SW 1271 (cell line): ENCODE measurements around the gene DEPDC1.
"Not testable (repeated sequence)": the region's sequence is repeated elsewhere in the genome, so short reads cannot be mapped to it uniquely, and the experiment has no call there.

Experiments used
- DNase-seq, 2 experiments: peaks; one replicate each; lab custom pipeline; 2025; lab: John Stamatoyannopoulos, UW

Gene DEPDC1, protein sequence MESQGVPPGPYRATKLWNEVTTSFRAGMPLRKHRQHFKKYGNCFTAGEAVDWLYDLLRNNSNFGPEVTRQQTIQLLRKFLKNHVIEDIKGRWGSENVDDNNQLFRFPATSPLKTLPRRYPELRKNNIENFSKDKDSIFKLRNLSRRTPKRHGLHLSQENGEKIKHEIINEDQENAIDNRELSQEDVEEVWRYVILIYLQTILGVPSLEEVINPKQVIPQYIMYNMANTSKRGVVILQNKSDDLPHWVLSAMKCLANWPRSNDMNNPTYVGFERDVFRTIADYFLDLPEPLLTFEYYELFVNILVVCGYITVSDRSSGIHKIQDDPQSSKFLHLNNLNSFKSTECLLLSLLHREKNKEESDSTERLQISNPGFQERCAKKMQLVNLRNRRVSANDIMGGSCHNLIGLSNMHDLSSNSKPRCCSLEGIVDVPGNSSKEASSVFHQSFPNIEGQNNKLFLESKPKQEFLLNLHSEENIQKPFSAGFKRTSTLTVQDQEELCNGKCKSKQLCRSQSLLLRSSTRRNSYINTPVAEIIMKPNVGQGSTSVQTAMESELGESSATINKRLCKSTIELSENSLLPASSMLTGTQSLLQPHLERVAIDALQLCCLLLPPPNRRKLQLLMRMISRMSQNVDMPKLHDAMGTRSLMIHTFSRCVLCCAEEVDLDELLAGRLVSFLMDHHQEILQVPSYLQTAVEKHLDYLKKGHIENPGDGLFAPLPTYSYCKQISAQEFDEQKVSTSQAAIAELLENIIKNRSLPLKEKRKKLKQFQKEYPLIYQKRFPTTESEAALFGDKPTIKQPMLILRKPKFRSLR

DNA sequence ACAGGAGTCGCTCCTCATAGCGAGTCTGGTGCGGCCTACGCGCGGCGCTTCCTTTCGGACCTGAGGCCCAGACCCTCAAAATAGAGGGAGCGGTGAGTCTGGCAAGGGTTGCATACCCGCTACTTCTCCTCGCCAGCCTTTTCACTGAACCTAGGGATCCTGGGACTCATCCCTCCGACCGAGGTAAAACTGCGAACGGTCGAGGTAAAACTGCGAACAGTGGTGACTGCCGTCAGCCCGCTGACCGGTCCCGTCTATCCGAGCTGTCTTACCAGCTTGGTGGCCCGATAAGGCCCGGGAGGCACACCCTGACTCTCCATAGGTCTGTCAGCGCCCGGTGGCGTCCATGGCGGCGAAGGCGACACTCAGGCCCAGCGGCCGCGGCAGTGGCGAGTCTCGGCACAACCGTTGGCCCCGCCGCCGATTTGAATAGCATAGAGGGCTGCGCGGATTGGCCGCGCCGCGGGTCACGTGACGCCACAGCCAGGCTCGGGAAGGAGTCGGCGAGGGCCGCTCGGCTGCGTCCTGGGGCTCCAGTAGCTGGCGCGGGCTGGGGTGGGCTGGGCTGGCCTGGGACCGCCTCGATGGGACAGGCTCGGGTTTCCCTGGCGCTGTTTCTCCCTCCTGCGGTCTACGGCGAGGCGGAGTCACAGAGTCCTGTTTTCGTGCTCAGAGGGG lies at the start of gene DEPDC1:
Gene DEPDC1 (minus strand): TSS at position 403 of the 678 bp plus-strand sequence. CDS start 83 bp downstream, at position 320.
- DNase-seq = peak; percentile 75 to 88

DNA sequence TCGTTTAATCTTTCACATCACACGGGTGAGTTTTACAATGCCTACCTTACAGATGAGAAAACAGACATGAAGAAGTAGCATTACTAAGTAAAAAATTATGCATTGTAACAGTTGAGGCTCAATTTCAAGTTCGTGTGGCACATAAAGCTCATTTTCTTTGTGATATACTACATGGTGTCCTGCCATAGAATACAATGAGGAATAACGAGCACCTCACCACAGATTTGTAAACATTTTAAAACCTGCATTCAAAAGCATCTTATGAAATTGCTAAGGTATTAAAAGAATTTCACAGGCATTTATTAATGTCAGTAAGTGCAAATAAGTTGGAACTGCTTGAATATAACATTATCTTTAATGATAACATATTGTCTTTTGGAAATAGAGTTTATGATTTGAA lies 47.8 kb upstream of the DEPDC1 start:
- no peak for DNase-seq

DNA sequence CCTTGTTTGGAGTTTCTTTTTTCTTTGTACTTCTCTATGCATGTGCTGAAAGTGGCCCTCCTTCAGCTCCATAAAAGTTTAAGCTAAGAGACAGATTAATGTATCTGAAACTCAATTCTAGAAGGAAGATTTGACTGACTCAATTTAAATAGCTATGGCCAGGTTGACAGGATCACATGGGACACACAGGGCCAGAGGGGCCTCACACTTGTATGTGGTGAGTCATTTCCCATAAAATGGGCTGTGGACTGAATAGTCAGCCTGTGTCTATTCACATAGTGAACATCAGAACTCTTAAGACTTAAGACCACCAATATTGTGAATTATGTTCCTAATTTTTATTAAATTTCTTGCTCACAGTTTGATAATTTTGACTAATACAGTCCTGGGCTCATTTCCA lies 45.7 kb upstream of the DEPDC1 start:
- DNase-seq = no peak

DNA sequence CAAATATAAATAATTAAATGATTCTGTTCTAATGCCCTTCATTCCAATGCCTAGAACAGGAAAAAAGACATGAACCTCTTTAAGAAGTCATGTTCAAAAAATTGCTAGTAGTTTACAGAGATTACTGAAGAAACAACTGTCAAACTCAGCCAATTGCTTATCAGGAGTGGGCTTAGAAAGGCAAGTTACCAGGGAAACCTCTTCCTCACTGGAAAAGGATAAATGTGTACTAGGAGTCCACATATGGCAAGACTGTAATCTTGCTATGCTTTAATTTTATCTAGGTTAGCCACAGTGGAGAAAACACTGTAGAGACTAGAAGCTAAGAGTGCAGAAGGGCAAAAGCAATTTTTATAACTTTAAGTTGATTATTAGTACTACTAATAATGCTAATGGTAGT lies 42.1 kb upstream of the DEPDC1 start:
- no peak for DNase-seq

DNA sequence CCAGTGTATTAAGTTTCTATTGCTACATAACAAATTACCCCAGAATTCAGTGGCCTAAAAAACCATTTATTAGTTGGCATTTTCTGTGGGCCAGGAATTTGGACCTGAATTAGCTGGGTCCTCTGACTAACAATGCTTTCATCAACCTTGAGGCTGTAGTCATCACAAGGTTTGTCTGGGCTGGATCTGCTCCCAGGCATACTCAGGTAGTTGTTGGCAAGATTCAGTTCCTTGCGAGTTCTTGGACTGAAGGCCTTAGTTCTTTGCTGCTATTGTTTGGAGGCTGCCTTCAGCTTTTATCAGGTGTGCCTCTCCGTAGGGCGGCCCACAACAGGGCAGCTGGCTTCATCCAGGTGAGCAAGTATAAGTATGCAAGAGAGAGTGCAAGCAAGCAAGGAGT lies 31.4 kb upstream of the DEPDC1 start:
- DNase-seq = no peak

DNA sequence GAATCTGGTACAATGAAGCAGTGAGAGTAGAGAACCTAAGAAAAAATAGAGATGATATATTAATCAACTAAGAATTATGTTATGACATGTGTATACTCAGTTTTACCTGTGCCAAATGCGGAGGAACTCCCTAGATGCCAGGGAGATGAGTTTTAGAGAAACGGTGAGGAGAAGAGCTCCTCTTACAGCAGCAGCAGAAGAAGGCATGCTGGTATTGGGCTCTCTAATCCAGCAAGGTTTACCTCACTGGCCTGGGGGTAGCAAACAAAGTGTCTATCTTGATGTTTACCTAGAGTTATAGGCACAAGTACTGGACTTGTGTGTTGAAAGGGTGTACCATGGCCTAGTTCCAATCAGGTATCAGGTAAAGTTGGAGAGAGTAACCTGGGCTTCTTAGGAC lies 28.9 kb upstream of the DEPDC1 start:
- DNase-seq = no peak

DNA sequence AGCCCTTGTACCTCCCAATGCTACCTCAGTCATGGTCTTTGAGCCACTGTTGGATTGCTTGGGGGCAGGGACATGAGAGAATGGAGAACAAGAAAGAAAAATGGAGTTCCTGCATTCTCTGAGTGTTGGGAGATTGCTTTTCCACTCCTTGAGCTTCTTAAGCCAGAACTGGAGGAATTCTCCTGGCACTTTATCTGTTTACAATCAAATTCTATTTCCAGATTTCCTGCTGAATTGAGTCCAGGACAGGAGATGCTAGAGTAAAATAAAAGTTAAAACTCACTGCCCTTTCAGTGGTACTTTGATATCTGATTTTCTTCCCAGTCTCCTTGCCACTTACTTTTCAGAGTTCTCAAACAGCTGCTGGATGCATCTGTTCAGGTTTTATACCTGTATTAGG lies 24.4 kb upstream of the DEPDC1 start:
- DNase-seq = no peak

DNA sequence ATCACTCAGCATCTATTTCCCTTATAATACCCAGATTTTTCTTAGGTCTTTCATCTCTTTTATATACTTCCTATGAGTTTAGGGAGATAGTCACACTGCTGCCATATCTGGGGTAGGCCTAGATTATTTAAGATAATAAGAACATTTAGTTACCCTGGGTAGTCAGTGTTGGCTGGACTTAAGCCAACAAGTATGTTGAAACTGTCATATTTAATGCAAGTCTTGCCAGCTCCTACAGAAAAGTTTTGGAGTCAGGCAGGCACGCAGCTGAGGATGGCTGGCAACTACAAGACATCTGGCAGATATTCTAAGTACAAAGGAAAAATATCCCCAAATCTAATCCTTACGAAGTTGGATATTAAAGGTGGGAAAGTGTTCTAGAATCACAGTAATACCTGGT lies 19.2 kb upstream of the DEPDC1 start:
- no peak for DNase-seq

DNA sequence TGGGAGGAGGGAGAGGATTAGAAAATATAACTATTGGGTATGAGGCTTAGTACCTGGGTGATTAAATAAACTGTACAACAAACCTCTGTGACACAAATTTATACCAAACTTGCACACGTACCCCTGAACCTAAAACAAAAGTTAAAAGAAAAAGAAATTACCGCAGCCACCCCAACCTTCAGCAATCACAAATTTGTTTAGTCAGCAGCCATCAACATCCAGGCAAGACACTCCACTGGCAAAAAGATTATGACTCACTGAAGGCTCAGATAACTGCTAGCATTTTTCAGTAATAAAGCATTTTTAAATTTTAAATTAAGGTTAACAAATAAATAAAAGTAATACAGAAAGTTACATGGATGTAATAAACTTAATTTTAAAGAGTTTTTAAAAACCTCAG lies 14.4 kb upstream of the DEPDC1 start:
- no peak for DNase-seq

DNA sequence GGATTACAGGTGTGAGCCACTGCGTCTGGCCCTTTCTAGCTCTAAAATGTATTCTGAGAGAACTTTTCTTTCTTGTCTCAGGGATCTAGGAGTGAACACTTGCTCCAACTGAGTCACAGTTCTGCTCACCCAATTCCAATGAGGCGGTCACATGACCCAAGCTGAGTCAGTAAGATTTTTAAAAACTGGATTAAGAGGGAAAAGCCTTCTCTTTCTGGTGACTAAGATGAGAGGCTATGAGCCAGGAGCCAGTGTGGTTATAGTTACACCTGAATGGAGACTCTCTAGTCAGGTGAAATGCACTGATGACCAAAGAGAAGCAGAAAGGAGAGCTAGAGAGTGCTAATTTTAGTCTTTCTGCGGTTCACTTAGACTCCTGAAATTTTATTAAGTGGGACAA lies 9.5 kb upstream of the DEPDC1 start:
- DNase-seq = no peak

DNA sequence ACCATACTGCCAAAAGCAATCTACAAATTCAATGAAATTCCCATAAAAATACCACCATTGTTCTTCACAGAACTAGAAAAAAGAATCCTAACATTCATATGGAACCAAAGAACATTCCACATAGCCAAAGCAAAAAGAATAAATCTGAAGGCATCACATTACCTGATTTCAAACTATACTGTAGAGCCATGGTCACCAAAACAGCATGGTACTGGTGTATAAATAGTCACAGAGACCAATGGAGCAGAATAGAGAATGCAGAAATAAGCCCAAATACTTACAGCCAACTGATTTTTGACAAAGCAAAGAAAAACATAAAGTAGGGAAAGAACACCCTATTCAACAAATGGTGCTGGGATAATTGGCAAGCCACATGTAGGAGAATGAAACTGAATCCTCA lies 6.2 kb upstream of the DEPDC1 start:
- DNase-seq = no peak

DNA sequence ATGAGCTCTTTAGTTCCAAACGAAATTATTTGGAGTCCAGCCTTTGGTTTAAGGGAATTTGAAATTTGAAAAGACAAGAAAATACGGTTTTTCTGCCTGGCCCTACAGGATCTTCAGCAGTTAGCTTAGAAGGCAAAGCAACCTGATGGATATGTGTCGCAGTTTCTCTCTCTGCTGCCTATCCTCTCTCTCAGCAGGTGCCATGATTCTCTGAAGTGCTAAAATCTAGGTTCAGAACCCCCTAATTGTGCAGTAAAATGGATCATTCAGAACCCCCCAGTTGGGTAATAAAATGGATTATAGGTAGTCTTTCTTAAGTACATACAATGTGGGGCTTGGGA lies 446 bp upstream of the DEPDC1 start:
- no peak for DNase-seq

DNA sequence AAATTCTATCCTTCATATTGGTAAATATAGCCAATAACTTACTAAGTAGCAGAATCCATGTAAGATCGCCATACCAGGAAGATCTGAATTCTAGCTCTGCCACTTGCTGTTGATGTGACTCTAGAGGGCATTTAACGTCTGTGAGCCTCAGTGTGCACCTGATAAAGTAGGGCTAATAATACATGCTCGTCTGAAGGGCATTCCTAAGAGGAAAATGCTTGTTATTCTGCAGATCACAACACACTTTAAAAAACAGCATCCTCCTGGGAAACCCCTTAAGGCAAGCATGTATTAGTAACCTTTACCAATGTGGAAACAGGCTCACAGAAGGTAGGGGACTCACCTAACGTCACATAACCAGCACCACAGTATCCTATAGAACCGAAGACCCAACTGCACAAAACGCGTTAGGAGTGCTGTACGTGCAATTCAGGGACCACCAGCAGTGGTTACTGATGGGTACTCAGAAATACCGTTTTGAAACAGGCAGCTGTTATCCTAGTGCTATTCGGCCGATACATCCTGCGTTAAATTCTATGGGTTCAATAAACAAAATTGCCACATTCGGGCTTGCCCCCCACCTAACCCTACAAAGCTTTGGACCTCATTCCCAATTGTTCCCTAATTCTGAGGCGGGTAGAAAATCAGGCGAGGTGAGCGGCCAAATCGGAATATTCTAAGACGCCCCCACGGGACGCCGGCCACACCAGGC lies 758 bp downstream of the DEPDC1 start:
- peak in 1 of 2 experiments; percentile 22 for DNase-seq

DNA sequence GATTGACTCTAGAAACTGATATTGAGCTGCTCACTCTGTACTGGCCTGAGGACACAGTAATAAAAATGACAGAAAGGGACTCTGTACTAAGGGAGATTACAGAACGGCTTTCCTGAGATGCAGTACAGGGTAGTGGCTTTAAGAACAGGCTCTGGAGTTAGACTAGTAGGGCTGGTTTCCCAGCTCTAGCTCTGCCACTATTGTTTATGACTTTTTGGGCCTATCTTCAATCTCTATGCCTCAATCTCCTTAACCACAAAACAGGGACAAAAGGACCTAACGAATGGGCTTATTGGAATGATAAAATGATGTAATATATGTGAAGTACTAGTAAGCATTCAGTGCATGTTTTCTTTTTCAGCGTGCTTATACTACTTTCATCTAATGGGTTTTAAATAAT lies 1.4 kb downstream of the DEPDC1 start:
- DNase-seq = no peak

DNA sequence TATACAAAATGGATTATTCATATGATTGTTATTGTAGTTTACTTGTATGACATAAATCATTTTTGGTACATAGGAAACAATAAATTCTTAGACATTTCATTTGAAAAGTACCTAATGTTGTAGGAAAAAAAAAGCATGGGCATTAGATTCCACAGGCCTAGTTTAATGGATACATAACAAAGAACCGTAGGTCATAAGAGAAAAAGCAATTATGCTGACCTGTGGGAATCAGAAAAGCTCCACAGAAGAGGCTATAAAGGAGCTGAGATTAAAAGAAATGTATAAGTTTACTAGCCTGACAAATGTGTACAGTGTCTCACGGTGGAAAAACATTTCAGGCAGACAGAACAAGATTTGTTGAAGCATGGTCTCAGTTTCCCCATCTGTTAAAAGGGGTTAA lies 3.7 kb downstream of the DEPDC1 start:
- DNase-seq = no peak

DNA sequence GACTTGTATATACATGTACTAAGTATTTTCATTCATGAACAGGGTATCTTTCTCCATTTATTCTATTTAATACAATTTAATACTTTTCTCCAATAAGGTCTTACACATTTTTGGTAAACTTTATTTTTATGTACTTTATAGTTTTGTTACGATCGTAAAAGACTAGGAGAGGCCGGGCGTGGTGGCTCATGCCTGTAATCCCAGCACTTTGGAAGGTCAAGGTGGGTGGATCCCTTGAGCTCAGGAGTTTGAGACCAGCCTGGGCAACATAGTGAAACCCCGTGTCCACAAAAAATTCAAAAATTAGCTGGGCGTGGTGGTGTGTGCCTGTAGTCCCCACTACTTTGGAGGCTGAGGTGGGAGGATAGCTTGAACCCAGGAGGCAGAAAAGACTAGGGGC lies 4.6 kb downstream of the DEPDC1 start:
- DNase-seq = not testable (repeated sequence)

DNA sequence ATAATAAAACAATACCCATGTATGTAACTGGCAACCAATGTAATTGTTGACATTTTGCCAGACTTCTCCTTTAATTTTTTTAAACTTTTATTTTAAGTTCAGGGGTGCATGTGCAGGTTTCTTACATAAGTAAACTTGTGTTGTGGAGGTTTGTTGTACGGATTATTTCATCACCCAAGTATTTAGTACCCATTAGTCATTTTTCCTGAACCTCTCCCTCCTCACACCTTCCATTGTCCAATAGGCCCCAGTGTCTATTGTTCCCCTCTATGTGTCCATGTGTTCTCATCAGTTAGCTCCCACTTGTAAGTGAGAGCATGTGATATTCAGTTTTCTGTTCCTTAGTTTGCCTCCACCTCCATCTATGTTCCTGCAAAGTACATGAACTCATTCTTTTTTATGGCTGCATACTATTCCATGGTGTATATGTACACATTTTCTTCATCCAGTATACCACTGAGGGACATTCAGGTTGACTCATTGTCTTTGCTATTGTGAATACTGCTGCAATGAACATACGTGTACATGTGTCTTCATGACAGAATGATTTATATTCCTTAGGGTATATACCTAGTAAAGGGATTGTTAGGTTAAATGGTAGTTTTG lies 6.7 kb downstream of the DEPDC1 start:
- no peak for DNase-seq

DNA sequence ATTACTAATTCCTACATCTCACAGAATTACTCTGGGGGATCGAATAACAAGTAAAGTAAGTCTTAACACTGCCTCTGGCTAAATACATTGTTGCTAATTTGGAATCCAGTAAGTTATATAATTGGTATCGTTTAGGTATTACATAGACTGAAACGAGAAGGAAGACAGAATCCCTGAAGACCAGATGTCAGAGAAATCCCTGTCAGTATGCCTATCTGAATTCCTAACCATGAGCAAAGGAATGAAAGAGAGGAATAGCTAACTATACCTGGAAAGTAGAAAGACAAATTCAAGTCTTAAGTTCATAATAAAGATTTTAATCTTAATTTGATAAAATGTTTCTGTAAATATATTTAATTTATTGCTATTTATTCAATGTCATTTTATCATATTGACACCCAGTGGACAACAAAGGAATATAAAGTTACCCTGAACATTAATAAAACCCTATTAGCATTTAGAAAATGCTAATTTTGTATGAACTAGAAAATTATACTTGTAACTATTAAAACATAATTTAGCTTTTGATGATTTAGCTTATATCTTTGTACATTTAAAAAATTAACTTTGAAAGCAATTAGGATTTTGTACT lies 11.4 kb downstream of the DEPDC1 start:
- no peak for DNase-seq

DNA sequence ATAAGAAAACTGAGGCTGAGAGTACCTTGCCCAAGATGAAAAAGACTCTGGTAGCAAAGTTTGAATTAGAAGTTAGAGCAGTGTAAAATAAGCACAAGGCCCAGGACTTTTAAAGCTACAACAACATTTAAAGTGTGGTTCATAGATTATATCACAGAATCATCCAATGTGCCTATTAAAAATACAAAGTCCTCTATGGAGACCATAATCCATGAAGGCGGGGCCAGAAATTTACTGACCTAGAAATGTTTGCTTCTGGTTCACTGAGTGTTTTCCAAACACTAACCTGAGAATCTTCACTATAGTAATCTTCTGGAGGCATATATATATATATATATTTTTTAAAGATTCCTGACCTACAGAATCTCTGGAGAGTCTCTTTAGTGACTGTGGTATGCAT lies 12.3 kb downstream of the DEPDC1 start:
- DNase-seq = no peak

DNA sequence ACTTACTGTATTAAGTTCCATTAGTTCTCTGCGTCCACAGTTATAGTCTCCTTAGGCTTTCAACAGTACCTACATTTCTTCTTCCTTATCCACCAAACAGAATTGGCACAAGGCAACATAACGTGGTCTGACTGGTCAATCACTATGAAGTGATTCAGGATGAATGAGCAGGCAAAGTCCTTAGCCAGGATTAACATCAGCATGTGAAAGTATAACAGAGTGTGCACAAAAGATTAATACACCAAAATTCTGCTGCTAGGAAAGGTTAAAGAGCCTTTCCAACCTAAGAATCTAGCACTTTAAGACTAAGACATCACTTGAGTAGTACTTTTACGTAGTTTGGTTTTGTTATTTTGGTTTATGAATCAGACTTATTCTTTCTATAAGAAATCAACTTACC lies 15.8 kb downstream of the DEPDC1 start:
- no peak for DNase-seq

DNA sequence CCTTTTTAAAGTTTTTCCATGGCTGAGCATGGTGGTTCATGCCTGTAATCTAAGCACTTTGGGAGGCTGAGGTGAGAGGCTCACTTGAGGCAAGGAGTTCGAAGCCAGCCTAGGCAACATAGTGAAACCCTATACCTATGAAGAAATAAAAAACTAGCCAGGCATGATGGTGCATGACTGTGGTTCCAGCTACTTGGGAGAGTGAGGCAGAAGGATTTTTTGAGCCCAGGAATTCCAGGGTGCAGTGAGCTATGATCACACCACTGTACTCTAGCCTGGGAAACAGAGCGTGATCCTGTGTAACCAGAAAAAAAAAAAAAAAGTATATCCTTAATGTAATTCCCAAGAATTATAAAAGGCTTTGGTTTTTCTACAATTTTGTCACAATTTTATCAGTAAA lies 17.4 kb downstream of the DEPDC1 start:
- no peak for DNase-seq
